CD8-positive, alpha-beta memory T cell (primary cell): ENCODE data around the gene TRIM48. TPM values are rescaled to one million over a fixed set of nuclear protein-coding genes. Genes with fewer than 3 reads are reported as not detected.
"Not testable (repeated sequence)": the region's sequence is repeated elsewhere in the genome, so short reads cannot be mapped to it uniquely, and the experiment has no call there.

ENCODE experiments used
- CTCF ChIA-PET: fragments of 350-600 bp; sonication (Branson Sonifier 250); formaldehyde crosslinking; loops from one replicate; lab custom pipeline; 2021; ENCODE audit warnings: antibody characterized with exemption; lab: Charles Lee
- POLR2A ChIA-PET: fragments of 350-600 bp; sonication (Branson Sonifier 250); formaldehyde crosslinking; loops from one replicate; lab custom pipeline; 2021; ENCODE audit warnings: antibody characterized with exemption; lab: Charles Lee
- DNase-seq, 5 donors: peaks; one replicate each; pipeline versions ENCODE4 v3.0.0 to v3.0.0-alpha.2; 2020 to 2022; ENCODE audit warnings: mixed read lengths in 1 of 5
- H3K27ac ChIP-seq: one replicate; pipeline ENCODE4 v1.7.0; 2013; ENCODE audit warnings: low read depth, mild to moderate bottlenecking, low read length, moderate library complexity
- H3K27me3 ChIP-seq: 2 replicates; pipeline ENCODE4 v1.7.0; 2013; ENCODE audit warnings: low read length, mild to moderate bottlenecking; ENCODE audit not compliant: insufficient read depth, poor library complexity, severe bottlenecking
- H3K36me3 ChIP-seq: 2 replicates; pipeline ENCODE4 v1.7.0; 2013; ENCODE audit warnings: mild to moderate bottlenecking, low read length, moderate library complexity; ENCODE audit not compliant: insufficient read depth
- H3K4me1 ChIP-seq: 2 replicates; pipeline ENCODE4 v1.7.0; 2013; ENCODE audit warnings: mild to moderate bottlenecking, low read length, moderate library complexity; ENCODE audit not compliant: insufficient read depth
- H3K4me3 ChIP-seq: 2 replicates; pipeline ENCODE4 v1.7.0; 2013; ENCODE audit warnings: mild to moderate bottlenecking, low read length
- H3K9me3 ChIP-seq: 2 replicates; pipeline ENCODE4 v1.7.0; 2013; ENCODE audit warnings: mild to moderate bottlenecking, low read length
- H3K27ac Mint-ChIP-seq, 8 donors: one replicate each; pipeline ENCODE4 v1.8.0; 2020 to 2021; ENCODE audit warnings: mixed read lengths in 8 of 8, mild to moderate bottlenecking in 6 of 8, inconsistent platforms in 3 of 8, moderate library complexity in 3 of 8
- H3K27me3 Mint-ChIP-seq, 2 donors: one replicate each; pipeline ENCODE4 v1.8.0; 2020 to 2021; ENCODE audit warnings: mixed read lengths in 2 of 2, mild to moderate bottlenecking in 1 of 2, moderate library complexity in 1 of 2
- H3K36me3 Mint-ChIP-seq, 3 donors: one replicate each; pipeline ENCODE4 v1.8.0; 2020 to 2021; ENCODE audit warnings: mixed read lengths in 3 of 3, inconsistent platforms in 1 of 3, mild to moderate bottlenecking in 1 of 3
- H3K4me1 Mint-ChIP-seq, 3 donors: one replicate each; pipeline ENCODE4 v1.8.0; 2020 to 2021; ENCODE audit warnings: mixed read lengths in 3 of 3, inconsistent platforms in 1 of 3, mild to moderate bottlenecking in 1 of 3
- H3K4me3 Mint-ChIP-seq, 7 donors: one replicate each; pipeline ENCODE4 v1.8.0; 2020 to 2021; ENCODE audit warnings: mixed read lengths in 7 of 7, mild to moderate bottlenecking in 6 of 7, moderate library complexity in 4 of 7, inconsistent platforms in 2 of 7
- H3K9me3 Mint-ChIP-seq, 5 donors: one replicate each; pipeline ENCODE4 v1.8.0; 2020 to 2022; ENCODE audit warnings: mixed read lengths in 5 of 5, mild to moderate bottlenecking in 3 of 5, moderate library complexity in 2 of 5, inconsistent platforms in 1 of 5
- polyA plus RNA-seq: library from polyadenylated mRNA; unstranded; fragments of 300-500 nt; fragmentation: Illumina TruSeq; gene quantifications from one replicate; pipeline ENCODE4 v1.2.3, GENCODE V29; 2021
- total RNA-seq, 2 experiments: library from RNA; stranded (reverse); gene quantifications; one replicate each; pipeline ENCODE4 v1.2.3, GENCODE V29; 2021

Gene TRIM48, protein sequence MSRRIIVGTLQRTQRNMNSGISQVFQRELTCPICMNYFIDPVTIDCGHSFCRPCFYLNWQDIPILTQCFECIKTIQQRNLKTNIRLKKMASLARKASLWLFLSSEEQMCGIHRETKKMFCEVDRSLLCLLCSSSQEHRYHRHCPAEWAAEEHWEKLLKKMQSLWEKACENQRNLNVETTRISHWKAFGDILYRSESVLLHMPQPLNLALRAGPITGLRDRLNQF
- total RNA-seq: not detected
- not detected for polyA plus RNA-seq

DNA sequence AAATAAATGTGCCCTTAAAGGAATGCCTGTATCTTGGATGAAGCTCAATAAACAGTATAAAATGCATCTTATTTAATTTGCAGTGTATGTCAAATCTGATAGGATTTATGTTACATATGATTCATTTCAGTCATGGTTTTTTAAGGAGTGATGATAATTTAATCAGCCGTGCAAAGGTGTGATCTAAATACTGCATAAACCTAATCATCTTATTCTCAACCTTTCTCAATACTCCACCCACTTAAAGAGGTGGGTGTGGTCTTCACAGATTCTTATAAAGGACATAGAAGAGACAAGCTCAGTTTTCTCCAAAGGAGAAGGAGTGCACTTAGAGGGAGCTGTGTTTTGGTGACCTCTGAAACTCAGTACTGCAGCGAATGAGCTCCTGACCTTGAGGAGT, at the start of gene TRIM48:
Gene TRIM48, plus strand, starts transcription at position 301 of the 400 bp plus-strand sequence. CDS start 113 bp downstream, outside the sequence.
- peaks cover 0 to 31% (median 16%) of the 10 kb centered on the region in 5 donors for H3K9me3 Mint-ChIP-seq
- H3K4me3 Mint-ChIP-seq, H3K27me3 Mint-ChIP-seq, H3K27ac ChIP-seq, POLR2A ChIA-PET, H3K27ac Mint-ChIP-seq, CTCF ChIA-PET, DNase-seq, H3K36me3 ChIP-seq, H3K27me3 ChIP-seq, H3K36me3 Mint-ChIP-seq, H3K9me3 ChIP-seq, H3K4me1 ChIP-seq, H3K4me3 ChIP-seq, H3K4me1 Mint-ChIP-seq: not testable (repeated sequence)

- H3K36me3 ChIP-seq, CTCF ChIA-PET: not testable (repeated sequence)
These were observed 23.6 kb upstream of the TRIM48 start for GRCh38 chr11:55238316-55238715.

GRCh38 chr11:55263081-55263480, 1.1 kb downstream of the TRIM48 start:
- H3K9me3 Mint-ChIP-seq: peaks cover 0 to 35% (median 16%) of the 10 kb centered on the region in 5 donors
- H3K36me3 Mint-ChIP-seq: no peaks in the 10 kb centered on the region

More at GRCh38 chr11:55238316-55238715, 23.6 kb upstream of the TRIM48 start:
- H3K27ac Mint-ChIP-seq, POLR2A ChIA-PET, H3K36me3 Mint-ChIP-seq, H3K27me3 ChIP-seq, H3K27ac ChIP-seq, H3K4me1 Mint-ChIP-seq, H3K9me3 ChIP-seq, DNase-seq, H3K4me3 Mint-ChIP-seq, H3K4me3 ChIP-seq, H3K4me1 ChIP-seq, H3K27me3 Mint-ChIP-seq: not testable (repeated sequence)
- peaks cover 2 to 41% (median 16%) of the 10 kb centered on the region in 5 donors for H3K9me3 Mint-ChIP-seq

More at GRCh38 chr11:55263081-55263480, 1.1 kb downstream of the TRIM48 start:
- Histone ChIP-seq H3K27ac (no peak overlapping the region), H3K36me3 (no peaks in the 10 kb centered on the region), H3K4me3 (no peak overlapping the region), H3K27me3 (no peaks in the 10 kb centered on the region), H3K4me1 (no peaks in the 10 kb centered on the region), H3K9me3 (no peaks in the 10 kb centered on the region)
- H3K4me1 Mint-ChIP-seq: no peaks in the 10 kb centered on the region
- H3K27ac Mint-ChIP-seq: no peak overlapping the region
- CTCF ChIA-PET: no interaction called here
- no peak overlapping the region for H3K4me3 Mint-ChIP-seq
- POLR2A ChIA-PET: no interaction called here
- H3K27me3 Mint-ChIP-seq: no peaks in the 10 kb centered on the region
- DNase-seq: no peak

Other genes starting within 250 kb of the TRIM48 start
- gene OR4A16, start 81.0 kb downstream of the TRIM48 start, total RNA-seq: not detected
- not detected for gene OR4A16, start 81.0 kb downstream of the TRIM48 start, polyA plus RNA-seq
- gene OR4A15, start 105.8 kb downstream of the TRIM48 start, total RNA-seq: not detected
- gene OR4A15, start 105.8 kb downstream of the TRIM48 start, polyA plus RNA-seq: not detected